Coronary artery (tissue), 2 donors: ENCODE measurements around the gene CCNG1.
"Not testable (repeated sequence)": the region's sequence is repeated elsewhere in the genome, so short reads cannot be mapped to it uniquely, and the experiment has no call there.

Experiments
- DNase-seq: peaks from one replicate; pipeline ENCODE4 v3.0.0-alpha.2; 2017; ENCODE audit warnings: low spot score
- H3K27ac ChIP-seq, 2 donors: fragments of 200-600 bp; sonication (generic); one replicate each; pipeline ENCODE4 v1.5.1; 2016 to 2019
- H3K4me3 ChIP-seq: fragments of 200-600 bp; sonication (generic); 2 replicates; pipeline ENCODE4 v1.5.1; 2016; ENCODE audit warnings: mild to moderate bottlenecking, moderate library complexity
- CTCF ChIP-seq: fragments of 200-600 bp; sonication (generic); IDR thresholded peaks from one replicate; pipeline ENCODE4 v1.5.1; 2019; ENCODE audit warnings: antibody characterized with exemption

CCNG1 gene

GRCh38 chr5:163444526-163444925, 7.1 kb downstream of the CCNG1 start:
- Histone ChIP-seq H3K4me3 (no peak overlapping the region), H3K27ac (no peak overlapping the region)
- no peak for DNase-seq
- no peak for TF ChIP-seq CTCF

GRCh38 chr5:163445345-163445744, 8.0 kb downstream of the CCNG1 start:
- Histone ChIP-seq H3K27ac (no peak overlapping the region), H3K4me3 (no peak overlapping the region)
- TF ChIP-seq CTCF: no peak
- DNase-seq: no peak

GRCh38 chr5:163447191-163447590, 9.8 kb downstream of the CCNG1 start:
- Histone ChIP-seq H3K27ac (no peak overlapping the region), H3K4me3 (no peak overlapping the region)
- TF ChIP-seq CTCF: no peak
- no peak for DNase-seq

GRCh38 chr5:163447875-163448274, 10.5 kb downstream of the CCNG1 start:
- DNase-seq: no peak
- no peak overlapping the region for H3K4me3 ChIP-seq
- H3K27ac ChIP-seq: no peak overlapping the region
- TF ChIP-seq CTCF: no peak

- no peak for DNase-seq
- Histone ChIP-seq H3K27ac (no peak overlapping the region), H3K4me3 (no peak overlapping the region)
- TF ChIP-seq CTCF: no peak
These were observed 11.1 kb downstream of the CCNG1 start for GRCh38 chr5:163448491-163448890.

- Histone ChIP-seq H3K27ac (no peak overlapping the region), H3K4me3 (no peak overlapping the region)
- no peak for TF ChIP-seq CTCF
- no peak for DNase-seq
These were observed 14.1 kb downstream of the CCNG1 start for GRCh38 chr5:163451489-163451888.

- H3K4me3 ChIP-seq: no peak overlapping the region
- no peak overlapping the region for H3K27ac ChIP-seq
- TF ChIP-seq CTCF: no peak
These were observed 16.3 kb downstream of the CCNG1 start for GRCh38 chr5:163453705-163454104.

GRCh38 chr5:163455406-163455805, 18.0 kb downstream of the CCNG1 start:
- DNase-seq, H3K4me3 ChIP-seq, H3K27ac ChIP-seq: not testable (repeated sequence)

More at GRCh38 chr5:163453705-163454104, 16.3 kb downstream of the CCNG1 start:
- DNase-seq: no peak
